Measurements from ENCODE around the gene DLG2. TPM values are rescaled to one million over a fixed set of nuclear protein-coding genes. Genes with fewer than 3 reads are reported as not detected.

DLG2 gene
- total and polyA plus RNA-seq, 2 of the 4 experiments (the other 2 are of a cell fraction): 0.31 to 0.36 TPM

- Histone ChIP-seq H2BK120ac (ENCODE audit: low read depth, low read length) (no peak overlapping the region), H2BK5ac (ENCODE audit: low read depth, low read length, poor library complexity, severe bottlenecking) (no peak overlapping the region), H2AK9ac (replicated peaks; ENCODE audit: low read depth, low read length, poor library complexity) (no peak overlapping the region), H3K14ac (replicated peaks; ENCODE audit: low read depth, low read length) (no peak overlapping the region), H2AFZ (replicated peaks; ENCODE audit: low read length, poor library complexity) (no peak overlapping the region), H3K18ac (ENCODE audit: low read depth, low read length) (no peak overlapping the region), H4K91ac (ENCODE audit: insufficient read depth, low read depth, low read length) (no peak overlapping the region), H2AK5ac (ENCODE audit: low read depth, low read length) (no peak overlapping the region), H3K79me1 (ENCODE audit: low read depth in 1 of 2, low read length in 2 of 2) (no peaks in the 10 kb centered on the region), H3K9ac (ENCODE audit: low read depth, low read length) (no peak overlapping the region), H3K4me1 (ENCODE audit: control insufficient read depth, insufficient read depth, low read length) (no peaks in the 10 kb centered on the region), H3K4ac (ENCODE audit: low read depth, low read length) (no peak overlapping the region), H3K36me3 (ENCODE audit: control insufficient read depth, insufficient read depth, low read length) (no peaks in the 10 kb centered on the region), H3K4me3 (ENCODE audit: insufficient read depth, low read depth, low read length) (no peak overlapping the region), H3K9me1 (ENCODE audit: insufficient read depth, low read length) (no peaks in the 10 kb centered on the region), H2BK15ac (ENCODE audit: low read depth, low read length) (no peak overlapping the region), H3K23ac (ENCODE audit: low read depth, low read length) (no peak overlapping the region), H3K27ac (ENCODE audit: insufficient read depth, low read length) (no peak overlapping the region), H4K20me1 (ENCODE audit: insufficient read depth, low read length) (no peaks in the 10 kb centered on the region), H3K9me3 (ENCODE audit: control insufficient read depth, insufficient read depth, low read length) (no peaks in the 10 kb centered on the region), H3K27me3 (ENCODE audit: control insufficient read depth, insufficient read depth, low read length) (no peaks in the 10 kb centered on the region), H3K4me2 (ENCODE audit: low read depth, low read length) (no peak overlapping the region), H4K8ac (ENCODE audit: low read depth in 2 of 2, low read length in 2 of 2) (no peak overlapping the region), H4K5ac (ENCODE audit: low read depth, low read length) (no peak overlapping the region), H2BK20ac (ENCODE audit: low read depth, low read length) (no peak overlapping the region), H3K56ac (ENCODE audit: extremely low read depth, insufficient read depth, low read length) (no peak overlapping the region)
- WGBS, 2 experiments (ENCODE audit: extremely low coverage in 2 of 2, insufficient read length in 1 of 2): no CpG with 5 or more reads among the region's 1 CpG
- ATAC-seq (ENCODE audit: low read depth) (no peak), DNase-seq (no peak)
- ChIA-PET CTCF (no interaction called here), POLR2A (ENCODE audit: unreplicated experiment) (no interaction called here)
- TF ChIP-seq MXI1 (IDR thresholded peaks at IDR 0.05; ENCODE audit: borderline replicate concordance, low read depth, low read length): no peak
- TF ChIP-seq, protein P1, sequence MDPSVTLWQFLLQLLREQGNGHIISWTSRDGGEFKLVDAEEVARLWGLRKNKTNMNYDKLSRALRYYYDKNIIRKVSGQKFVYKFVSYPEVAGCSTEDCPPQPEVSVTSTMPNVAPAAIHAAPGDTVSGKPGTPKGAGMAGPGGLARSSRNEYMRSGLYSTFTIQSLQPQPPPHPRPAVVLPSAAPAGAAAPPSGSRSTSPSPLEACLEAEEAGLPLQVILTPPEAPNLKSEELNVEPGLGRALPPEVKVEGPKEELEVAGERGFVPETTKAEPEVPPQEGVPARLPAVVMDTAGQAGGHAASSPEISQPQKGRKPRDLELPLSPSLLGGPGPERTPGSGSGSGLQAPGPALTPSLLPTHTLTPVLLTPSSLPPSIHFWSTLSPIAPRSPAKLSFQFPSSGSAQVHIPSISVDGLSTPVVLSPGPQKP (IDR thresholded peaks at IDR 0.05; ENCODE audit: borderline replicate concordance, low read depth, low read length): no peak
- no peak for TF ChIP-seq MAFK (IDR thresholded peaks at IDR 0.05; ENCODE audit: low read depth, low read length)
- no peak for TF ChIP-seq CEBPB (IDR thresholded peaks at IDR 0.05; ENCODE audit: low read depth, low read length)
- no peak for TF ChIP-seq RAD21 (IDR thresholded peaks at IDR 0.05; ENCODE audit: low read length)
- no peak for TF ChIP-seq FOS (IDR thresholded peaks at IDR 0.05; ENCODE audit: low read depth, low read length)
- no peak for TF ChIP-seq CHD1 (IDR thresholded peaks at IDR 0.05; ENCODE audit: low read depth, low read length)
- no peak for TF ChIP-seq RFX5 (IDR thresholded peaks at IDR 0.05; ENCODE audit: low read depth, low read length)
- TF ChIP-seq USF2 (IDR thresholded peaks at IDR 0.05; ENCODE audit: low read depth, low read length): no peak
- dilution Hi-C loops (cut with HindIII; ENCODE audit: low sequenced_read_pairs, unreplicated experiment) (no loop called here), intact Hi-C loops (cut with micrococcal nuclease) (no loop called here), in situ Hi-C loops (cut with MboI; ENCODE audit: low sequenced_read_pairs) (no loop called here)
- no TSS peak for BruUV-seq (replicated peaks)
These were observed 1964.7 kb downstream of the DLG2 start for GRCh38 chr11:83662494-83662893.

Data from IMR-90 (cell line).